PFSK-1 (cell line): Measurements from ENCODE around the gene KLK3.

Experiments used
- FOXP2 ChIP-seq: optimal IDR thresholded peaks from 2 replicates; pipeline ENCODE3; 2011; ENCODE audit warnings: borderline replicate concordance, control low read depth, inconsistent platforms; ENCODE audit not compliant: insufficient read depth; ENCODE audit errors: extremely low read length, extremely low read depth
- POLR2AphosphoS5 ChIP-seq: IDR thresholded peaks from 2 replicates; pipeline ENCODE4 v1.6.1; 2012; ENCODE audit warnings: low read depth, mild to moderate bottlenecking, control low read depth, low read length, moderate library complexity
- REST ChIP-seq, 2 experiments: IDR thresholded peaks; 2 replicates each; pipeline versions ENCODE4 v1.6.1 to v1.8.0; 2011 to 2012; ENCODE audit warnings: low read depth in 2 of 2, low read length in 2 of 2, control low read depth in 1 of 2, inconsistent platforms in 1 of 2, mild to moderate bottlenecking in 1 of 2, moderate library complexity in 1 of 2; ENCODE audit not compliant: insufficient read depth in 1 of 2
- SIN3A ChIP-seq: IDR thresholded peaks from 2 replicates; pipeline ENCODE4 v1.6.1; 2012; ENCODE audit warnings: mild to moderate bottlenecking, low read length, moderate library complexity, borderline replicate concordance; ENCODE audit not compliant: insufficient read depth
- TAF1 ChIP-seq: IDR thresholded peaks from 2 replicates; pipeline ENCODE4 v1.6.1; 2012; ENCODE audit warnings: low read length, control low read depth, borderline replicate concordance; ENCODE audit not compliant: insufficient read depth

KLK3 gene

GRCh38 chr19:50826492-50827240 lies 28.0 kb upstream of the KLK3 start:
- TF ChIP-seq FOXP2: no peak
- no peak for TF ChIP-seq TAF1
- no peak for TF ChIP-seq SIN3A
- no peak for TF ChIP-seq REST (IDR thresholded peaks at IDR 0.05; ENCODE audit: insufficient read depth in 1 of 2, low read depth in 2 of 2, low read length in 2 of 2)
- TF ChIP-seq POLR2AphosphoS5: no peak

DNA sequence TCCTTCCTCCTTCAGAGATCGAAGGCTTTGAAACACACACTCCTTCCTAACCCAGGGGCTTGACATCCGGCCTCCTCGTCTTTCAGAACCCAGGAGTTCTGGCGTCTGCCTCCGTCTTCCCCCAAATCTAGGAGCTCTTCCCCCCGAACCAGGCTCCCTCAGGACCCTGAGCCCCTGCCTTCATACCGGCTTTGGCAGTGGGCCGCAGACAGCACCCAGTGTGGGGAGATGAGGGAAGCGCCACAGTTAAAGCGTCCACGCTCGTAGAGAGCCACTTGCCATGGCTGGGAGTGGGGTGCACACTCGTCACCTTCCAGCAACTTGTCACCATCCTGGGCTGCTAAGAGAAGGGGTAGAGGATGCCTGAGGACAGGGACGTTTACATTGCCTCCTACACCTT lies 27.2 kb upstream of the KLK3 start:
- TF ChIP-seq TAF1 (no peak), REST (IDR thresholded peaks at IDR 0.05; ENCODE audit: insufficient read depth in 1 of 2, low read depth in 2 of 2, low read length in 2 of 2) (no peak), POLR2AphosphoS5 (no peak), FOXP2 (no peak), SIN3A (no peak)

- TF ChIP-seq TAF1: no peak
Observed at GRCh38 chr19:50829801-50830200, 24.9 kb upstream of the KLK3 start.

DNA sequence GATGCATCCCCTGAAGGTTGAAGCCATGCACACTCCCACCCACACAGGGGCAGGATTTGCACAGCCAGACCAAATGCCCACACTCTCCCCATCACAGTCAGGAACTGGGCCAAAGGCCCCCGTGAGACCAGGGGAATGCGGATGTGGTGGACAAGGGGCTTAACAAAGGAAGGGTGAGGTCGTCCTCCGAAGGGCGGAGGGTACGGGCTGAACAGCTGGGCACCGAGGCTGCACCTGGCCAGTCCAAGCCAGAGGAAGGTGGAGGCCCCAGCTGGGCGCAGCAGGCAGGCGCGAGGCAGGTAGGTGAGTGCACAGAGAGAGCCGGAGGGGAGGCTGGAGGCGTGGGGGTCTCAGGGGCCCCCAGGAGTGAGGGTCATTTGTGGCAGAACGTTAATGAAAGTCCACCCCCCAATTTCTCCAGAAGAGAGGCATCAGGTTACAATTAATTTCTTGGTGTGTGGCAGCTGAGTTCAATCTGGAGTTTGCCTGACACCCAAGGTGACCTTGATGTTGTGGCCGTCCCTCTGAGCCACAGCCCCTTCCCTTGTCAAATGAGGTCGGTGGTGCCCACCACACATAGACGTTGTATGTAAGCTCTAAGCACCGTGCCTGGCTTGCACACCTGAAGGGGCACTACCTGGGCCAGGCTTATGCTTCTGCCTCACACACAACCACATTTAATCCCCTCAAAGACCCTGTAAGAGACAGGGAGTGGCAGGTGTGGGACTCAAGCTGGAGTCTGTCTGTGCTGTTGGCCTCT lies 24.3 kb upstream of the KLK3 start:
- TF ChIP-seq REST (IDR thresholded peaks at IDR 0.05; ENCODE audit: insufficient read depth in 1 of 2, low read depth in 2 of 2, low read length in 2 of 2): no peak
- TF ChIP-seq FOXP2: no peak
- TF ChIP-seq SIN3A: no peak
- no peak for TF ChIP-seq POLR2AphosphoS5

GRCh38 chr19:50831026-50831396 lies 23.7 kb upstream of the KLK3 start:
- TF ChIP-seq REST (IDR thresholded peaks at IDR 0.05; ENCODE audit: insufficient read depth in 1 of 2, low read depth in 2 of 2, low read length in 2 of 2) (no peak), FOXP2 (no peak), TAF1 (no peak), POLR2AphosphoS5 (no peak), SIN3A (no peak)
